Measurements from ENCODE around the gene EIF4E2. TPM values are rescaled to one million over a fixed set of nuclear protein-coding genes. Genes with fewer than 3 reads are reported as not detected.
A peak's percentile ranks its signal among the peaks of the same experiment; 100 is the strongest.

The EIF4E2 gene
- 10 to 100 TPM; 65.6 to 79.2 TPM for total RNA-seq

- Mint-ChIP-seq H3K9me3 (no peaks in the 10 kb centered on the region), H3K27me3 (no peaks in the 10 kb centered on the region), H3K4me1 (ENCODE audit: low read depth in 2 of 2) (peaks cover 55 to 61% of the 10 kb centered on the region in 2 donors), H3K4me3 (peak within 1 kb of the TSS; percentile 95), H3K27ac (peak within 1 kb of the TSS; percentile 95 to 96), H3K36me3 (peaks cover 20% of the 10 kb centered on the region)
- peak; percentile 97 to 98 for ATAC-seq
- peak; percentile 94 for DNase-seq (ENCODE audit: low spot score)
Observed at GRCh38 chr2:232550354-232551249, at the start of gene EIF4E2, which contains the start of gene TIGD1. Gene EIF4E2, plus strand, starts transcription at chr2:232550689. Its CDS starts 36 bp downstream, at chr2:232550725. Gene TIGD1, minus strand, starts transcription at chr2:232550557. Its CDS starts 675 bp downstream, at chr2:232549882.

- H3K9me3 Mint-ChIP-seq: no peaks in the 10 kb centered on the region
- H3K27ac Mint-ChIP-seq: no peak overlapping the region
- H3K4me1 Mint-ChIP-seq (ENCODE audit: low read depth in 2 of 2): peaks cover 0 to 4% of the 10 kb centered on the region in 2 donors
- no peaks in the 10 kb centered on the region for H3K36me3 Mint-ChIP-seq
- no peak for ATAC-seq
- H3K4me3 Mint-ChIP-seq: no peak overlapping the region
- H3K27me3 Mint-ChIP-seq: peaks cover 18 to 21% of the 10 kb centered on the region in 2 donors
- DNase-seq (ENCODE audit: low spot score): no peak
Observed at GRCh38 chr2:232501331-232501771, 49.1 kb upstream of the EIF4E2 start.

- no peak overlapping the region for H3K4me3 Mint-ChIP-seq
- ATAC-seq (no peak), DNase-seq (ENCODE audit: low spot score) (no peak)
- peaks cover 18 to 21% of the 10 kb centered on the region in 2 donors for H3K27me3 Mint-ChIP-seq
- H3K9me3 Mint-ChIP-seq: no peaks in the 10 kb centered on the region
- no peaks in the 10 kb centered on the region for H3K36me3 Mint-ChIP-seq
- peaks cover 0 to 4% of the 10 kb centered on the region in 2 donors for H3K4me1 Mint-ChIP-seq (ENCODE audit: low read depth in 2 of 2)
- H3K27ac Mint-ChIP-seq: no peak overlapping the region
Observed at GRCh38 chr2:232501794-232502390, 48.6 kb upstream of the EIF4E2 start.

GRCh38 chr2:232502511-232502910 lies 48.0 kb upstream of the EIF4E2 start:
- Mint-ChIP-seq H3K27me3 (peaks cover 21 to 22% of the 10 kb centered on the region in 2 donors), H3K36me3 (no peaks in the 10 kb centered on the region)
- DNase-seq (ENCODE audit: low spot score): no peak

GRCh38 chr2:232502911-232503808 lies 47.3 kb upstream of the EIF4E2 start:
- ATAC-seq (peak in 1 of 2 donors; percentile 29), DNase-seq (ENCODE audit: low spot score) (no peak)
- peak overlapping the region; percentile 27 for H3K4me3 Mint-ChIP-seq
- H3K36me3 Mint-ChIP-seq: no peaks in the 10 kb centered on the region
- peaks cover 21 to 24% of the 10 kb centered on the region in 2 donors for H3K27me3 Mint-ChIP-seq
- H3K4me1 Mint-ChIP-seq (ENCODE audit: low read depth in 2 of 2): peaks cover 0 to 4% of the 10 kb centered on the region in 2 donors
- H3K9me3 Mint-ChIP-seq: no peaks in the 10 kb centered on the region
- no peak overlapping the region for H3K27ac Mint-ChIP-seq

More at GRCh38 chr2:232502511-232502910, 48.0 kb upstream of the EIF4E2 start:
- Mint-ChIP-seq H3K9me3 (no peaks in the 10 kb centered on the region), H3K4me1 (ENCODE audit: low read depth in 2 of 2) (peaks cover 0 to 4% of the 10 kb centered on the region in 2 donors), H3K27ac (no peak overlapping the region), H3K4me3 (no peak overlapping the region)
- no peak for ATAC-seq

- peaks cover 14 to 23% of the 10 kb centered on the region in 2 donors for H3K27me3 Mint-ChIP-seq
- no peaks in the 10 kb centered on the region for H3K36me3 Mint-ChIP-seq
- H3K4me1 Mint-ChIP-seq (ENCODE audit: low read depth in 2 of 2): peaks cover 0 to 4% of the 10 kb centered on the region in 2 donors
- peak overlapping the region; percentile 27 for H3K4me3 Mint-ChIP-seq
- H3K9me3 Mint-ChIP-seq: no peaks in the 10 kb centered on the region
- no peak for ATAC-seq
- H3K27ac Mint-ChIP-seq: no peak overlapping the region
- DNase-seq (ENCODE audit: low spot score): no peak
Observed at GRCh38 chr2:232503809-232504323, 46.6 kb upstream of the EIF4E2 start.

- DNase-seq (ENCODE audit: low spot score) (no peak), ATAC-seq (no peak)
- Mint-ChIP-seq H3K27ac (no peak overlapping the region), H3K9me3 (no peaks in the 10 kb centered on the region), H3K36me3 (no peaks in the 10 kb centered on the region), H3K27me3 (peaks cover 14 to 26% of the 10 kb centered on the region in 2 donors), H3K4me3 (no peak overlapping the region), H3K4me1 (ENCODE audit: low read depth in 2 of 2) (peaks cover 0 to 4% of the 10 kb centered on the region in 2 donors)
Observed at GRCh38 chr2:232504438-232504837, 46.1 kb upstream of the EIF4E2 start.

GRCh38 chr2:232505856-232506255 lies 44.6 kb upstream of the EIF4E2 start:
- Mint-ChIP-seq H3K9me3 (no peaks in the 10 kb centered on the region), H3K27ac (no peak overlapping the region), H3K4me1 (ENCODE audit: low read depth in 2 of 2) (peaks cover 0 to 4% of the 10 kb centered on the region in 2 donors), H3K27me3 (peaks cover 14 to 26% of the 10 kb centered on the region in 2 donors), H3K36me3 (no peaks in the 10 kb centered on the region), H3K4me3 (no peak overlapping the region)
- ATAC-seq (no peak), DNase-seq (ENCODE audit: low spot score) (no peak)

GRCh38 chr2:232506709-232507108 lies 43.8 kb upstream of the EIF4E2 start:
- Mint-ChIP-seq H3K27ac (no peak overlapping the region), H3K36me3 (no peaks in the 10 kb centered on the region), H3K4me1 (ENCODE audit: low read depth in 2 of 2) (peaks cover 0 to 4% of the 10 kb centered on the region in 2 donors), H3K9me3 (no peaks in the 10 kb centered on the region), H3K27me3 (peaks cover 14 to 26% of the 10 kb centered on the region in 2 donors), H3K4me3 (no peak overlapping the region)
- DNase-seq (ENCODE audit: low spot score) (no peak), ATAC-seq (no peak)

- H3K4me3 Mint-ChIP-seq: no peak overlapping the region
- no peaks in the 10 kb centered on the region for H3K4me1 Mint-ChIP-seq (ENCODE audit: low read depth in 2 of 2)
- no peak overlapping the region for H3K27ac Mint-ChIP-seq
- no peaks in the 10 kb centered on the region for H3K9me3 Mint-ChIP-seq
- no peaks in the 10 kb centered on the region for H3K36me3 Mint-ChIP-seq
- DNase-seq (ENCODE audit: low spot score) (no peak), ATAC-seq (no peak)
- peaks cover 14 to 22% of the 10 kb centered on the region in 2 donors for H3K27me3 Mint-ChIP-seq
Observed at GRCh38 chr2:232508251-232508650, 42.2 kb upstream of the EIF4E2 start.

- DNase-seq (ENCODE audit: low spot score): no peak
- Mint-ChIP-seq H3K27me3 (peaks cover 0 to 15% of the 10 kb centered on the region in 2 donors), H3K4me1 (ENCODE audit: low read depth in 2 of 2) (no peaks in the 10 kb centered on the region), H3K27ac (no peak overlapping the region), H3K4me3 (no peak overlapping the region), H3K9me3 (no peaks in the 10 kb centered on the region), H3K36me3 (no peaks in the 10 kb centered on the region)
- no peak for ATAC-seq
Observed at GRCh38 chr2:232511336-232511890, 39.1 kb upstream of the EIF4E2 start.

GRCh38 chr2:232512602-232513001 lies 37.9 kb upstream of the EIF4E2 start:
- H3K9me3 Mint-ChIP-seq: no peaks in the 10 kb centered on the region
- DNase-seq (ENCODE audit: low spot score) (no peak), ATAC-seq (no peak)
- H3K27me3 Mint-ChIP-seq: peaks cover 0 to 14% of the 10 kb centered on the region in 2 donors
- no peak overlapping the region for H3K4me3 Mint-ChIP-seq
- no peak overlapping the region for H3K27ac Mint-ChIP-seq
- no peaks in the 10 kb centered on the region for H3K36me3 Mint-ChIP-seq
- H3K4me1 Mint-ChIP-seq (ENCODE audit: low read depth in 2 of 2): no peaks in the 10 kb centered on the region

GRCh38 chr2:232513353-232513752 lies 37.1 kb upstream of the EIF4E2 start:
- ATAC-seq (no peak), DNase-seq (ENCODE audit: low spot score) (no peak)
- Mint-ChIP-seq H3K4me3 (no peak overlapping the region), H3K4me1 (ENCODE audit: low read depth in 2 of 2) (no peaks in the 10 kb centered on the region), H3K27me3 (peaks cover 0 to 14% of the 10 kb centered on the region in 2 donors), H3K36me3 (no peaks in the 10 kb centered on the region), H3K27ac (no peak overlapping the region), H3K9me3 (no peaks in the 10 kb centered on the region)
